ENCODE results near the gene TM9SF1. TPM values are rescaled to one million over a fixed set of nuclear protein-coding genes. Genes with fewer than 3 reads are reported as not detected.

Gene TM9SF1
- total and polyA plus RNA-seq, 10 of the 15 experiments (the other 5 are each of a cell fraction or from before 2014, with no cell fraction given) = 7.2 to 39.2 (median 17.6) TPM

- no peak for TF ChIP-seq EZH2 (IDR thresholded peaks at IDR 0.05; ENCODE audit: borderline replicate concordance, control insufficient read depth, low read depth, low read length)
- no peak for TF ChIP-seq REST (IDR thresholded peaks at IDR 0.05; ENCODE audit: low read depth, low read length)
- TF ChIP-seq RELB (IDR thresholded peaks at IDR 0.05; ENCODE audit: low read depth) = peak; percentile 84
- TF ChIP-seq NBN (IDR thresholded peaks at IDR 0.05) = peak; percentile 86
- TF ChIP-seq ZSCAN29 (IDR thresholded peaks at IDR 0.05) = no peak
- no peak for TF ChIP-seq CHD4 (IDR thresholded peaks at IDR 0.05)
- TF ChIP-seq ZBTB33 (IDR thresholded peaks at IDR 0.05) = no peak
- TF ChIP-seq USF1 (IDR thresholded peaks at IDR 0.05; ENCODE audit: borderline replicate concordance, extremely low read length, insufficient read depth, low read depth, low read length) = no peak
- no peak for TF ChIP-seq YBX1 (IDR thresholded peaks at IDR 0.05)
- TF ChIP-seq POLR2A (IDR thresholded peaks at IDR 0.05; ENCODE audit: low read depth, low read length) = peak; percentile 93
- 0 out of 2 replicates have a peak, but pooled peaks have one; percentile 27 for TF ChIP-seq TCF12 (IDR thresholded peaks at IDR 0.05; ENCODE audit: low read depth, low read length)
- TF ChIP-seq TARDBP (IDR thresholded peaks at IDR 0.05; ENCODE audit: borderline replicate concordance) = 0 out of 2 replicates have a peak, but pooled peaks have one; percentile 64
- TF ChIP-seq ZBTB40 (IDR thresholded peaks at IDR 0.05; ENCODE audit: borderline replicate concordance) = peak; percentile 2; the same call in 1 of the 2 replicates
- TF ChIP-seq MYC (IDR thresholded peaks at IDR 0.05; ENCODE audit: insufficient read depth, insufficient read length, insufficient replicate concordance, low read length, severe bottlenecking) = peak; percentile 49
- TF ChIP-seq CHD1 (IDR thresholded peaks at IDR 0.05; ENCODE audit: low read depth, low read length) = no peak
- TF ChIP-seq EED (IDR thresholded peaks at IDR 0.05; ENCODE audit: low read depth) = peak; percentile 33; the same call in 1 of the 2 replicates
These were observed 20.5 kb upstream of the TM9SF1 start, which contains the start of gene MDP1 (continued) for GRCh38 chr14:24215495-24216344.

All from GM12878 (cell line).